Mesodermal cell (in vitro differentiated cells): Measurements from ENCODE around the gene KCNAB1.

Experiments used
- H3K27ac ChIP-seq: 2 replicates; pipeline ENCODE4 v1.7.0; 2013; ENCODE audit warnings: mild to moderate bottlenecking, low read depth, low read length, moderate library complexity; ENCODE audit not compliant: severe bottlenecking
- H3K36me3 ChIP-seq: 2 replicates; pipeline ENCODE4 v1.7.1; 2013; ENCODE audit warnings: mild to moderate bottlenecking, low read length, moderate library complexity; ENCODE audit not compliant: control insufficient read depth, insufficient read depth
- H3K4me1 ChIP-seq: one replicate; pipeline ENCODE4 v1.7.1; 2013; ENCODE audit warnings: mild to moderate bottlenecking, low read length; ENCODE audit not compliant: insufficient read depth, control insufficient read depth, poor library complexity, severe bottlenecking
- H3K4me3 ChIP-seq: 2 replicates; pipeline ENCODE4 v1.7.0; 2013; ENCODE audit warnings: low read length, control low read depth, mild to moderate bottlenecking; ENCODE audit not compliant: insufficient read depth, poor library complexity, severe bottlenecking; ENCODE audit errors: extremely low read depth
- H3K9me3 ChIP-seq: 2 replicates; pipeline ENCODE4 v1.7.1; 2013; ENCODE audit warnings: mild to moderate bottlenecking, low read length, moderate library complexity; ENCODE audit not compliant: control insufficient read depth
- WGBS, 2 experiments: methylation state at CpG; one replicate each; pipeline ENCODE4 v1.1.5; 2013; ENCODE audit warnings: missing lambda C conversion rate in 2 of 2; ENCODE audit not compliant: insufficient coverage in 2 of 2; 5-methylcytosine and 5-hydroxymethylcytosine counted together

KCNAB1 gene

GRCh38 chr3:156344215-156344614, 223.8 kb downstream of the KCNAB1 start:
- 88% methylated on average over 3 of the region's 7 CpGs; no CpG with 5 or more reads in 1 of the 2 experiments for WGBS, 2 experiments
- H3K36me3 ChIP-seq, result no peaks in the 10 kb centered on the region
- H3K4me3 ChIP-seq, result no peak overlapping the region
- H3K27ac ChIP-seq, result no peak overlapping the region
- H3K4me1 ChIP-seq, result no peaks in the 10 kb centered on the region
- no peaks in the 10 kb centered on the region for H3K9me3 ChIP-seq

DNA sequence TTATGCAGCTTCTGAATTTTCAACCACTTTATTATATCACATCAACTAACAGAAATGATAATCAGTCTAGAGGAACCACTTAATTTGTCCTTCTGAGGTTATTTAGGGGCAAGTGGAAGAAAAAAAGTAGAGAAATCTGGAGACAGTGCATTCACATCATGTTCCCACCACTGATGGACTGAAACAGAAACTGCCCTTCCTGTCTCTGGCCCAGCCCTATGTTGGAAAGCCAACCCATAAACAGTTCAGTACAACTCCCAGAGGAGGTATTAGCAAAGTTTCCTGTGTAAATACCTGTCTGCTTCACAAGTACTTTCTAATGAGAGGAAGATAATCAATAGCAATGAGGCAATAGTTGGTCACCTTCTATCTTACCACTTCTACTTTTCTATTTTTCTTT, 228.7 kb downstream of the KCNAB1 start:
- Histone ChIP-seq H3K4me3 (no peak overlapping the region), H3K27ac (no peak overlapping the region), H3K9me3 (no peaks in the 10 kb centered on the region), H3K4me1 (no peaks in the 10 kb centered on the region), H3K36me3 (no peaks in the 10 kb centered on the region)

DNA sequence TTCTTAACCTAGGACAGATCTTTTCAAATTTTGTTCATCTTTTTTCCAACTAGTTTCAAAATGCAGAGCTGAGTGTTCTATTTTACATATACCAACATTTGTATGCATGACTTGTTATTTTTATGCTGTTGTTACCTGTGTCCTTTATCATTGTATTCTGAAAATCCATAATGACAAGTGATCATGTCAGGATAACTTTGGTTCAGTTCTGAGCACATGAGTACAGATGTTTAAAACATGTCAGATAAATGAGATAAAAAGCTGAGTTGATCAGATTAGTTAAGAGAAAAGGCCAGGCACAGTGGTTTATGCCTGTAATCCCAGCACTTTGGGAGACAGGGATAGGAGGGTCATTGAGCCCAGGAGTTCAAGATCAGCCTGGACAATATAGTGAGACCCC, 229.6 kb downstream of the KCNAB1 start:
- H3K9me3 ChIP-seq, result no peaks in the 10 kb centered on the region
- no peak overlapping the region for H3K4me3 ChIP-seq
- no peak overlapping the region for H3K27ac ChIP-seq
- no peaks in the 10 kb centered on the region for H3K4me1 ChIP-seq
- H3K36me3 ChIP-seq, result no peaks in the 10 kb centered on the region

GRCh38 chr3:156350781-156351180, 230.4 kb downstream of the KCNAB1 start:
- no peaks in the 10 kb centered on the region for H3K9me3 ChIP-seq

DNA sequence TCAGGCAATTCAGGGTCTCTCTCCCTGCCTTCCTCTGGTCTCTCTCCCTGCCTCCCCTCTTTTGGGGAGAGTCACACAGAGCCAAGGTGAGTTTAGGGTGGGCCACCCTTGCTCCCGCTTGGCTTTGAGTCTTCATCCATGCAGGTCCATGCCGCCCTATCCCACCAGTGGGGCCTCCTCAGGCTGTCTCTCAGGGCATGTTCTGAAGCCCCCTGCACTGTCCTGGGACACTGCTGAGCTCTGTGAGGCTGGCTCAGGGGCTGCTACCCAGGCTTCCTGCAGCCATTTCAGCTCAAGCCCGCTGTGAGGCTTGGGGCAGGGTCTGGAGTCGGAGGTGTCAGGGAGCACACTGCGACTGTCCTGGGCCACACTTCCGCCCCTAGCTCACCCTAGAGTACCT, 231.4 kb downstream of the KCNAB1 start:
- Histone ChIP-seq H3K4me3 (no peak overlapping the region), H3K27ac (no peak overlapping the region), H3K36me3 (no peaks in the 10 kb centered on the region), H3K4me1 (no peaks in the 10 kb centered on the region), H3K9me3 (no peaks in the 10 kb centered on the region)
- WGBS, 2 experiments, result 90 to 94% methylated on average over 6 of the region's 6 CpGs

More at GRCh38 chr3:156350781-156351180, 230.4 kb downstream of the KCNAB1 start:
- Histone ChIP-seq H3K4me3 (no peak overlapping the region), H3K4me1 (no peaks in the 10 kb centered on the region), H3K27ac (no peak overlapping the region), H3K36me3 (no peaks in the 10 kb centered on the region)
- 77 to 88% methylated on average over 4 of the region's 4 CpGs for WGBS, 2 experiments

GRCh38 chr3:156352728-156353127, 232.3 kb downstream of the KCNAB1 start:
- H3K4me1 ChIP-seq, result no peaks in the 10 kb centered on the region
- no peaks in the 10 kb centered on the region for H3K9me3 ChIP-seq
- H3K27ac ChIP-seq, result no peak overlapping the region
- no peaks in the 10 kb centered on the region for H3K36me3 ChIP-seq
- H3K4me3 ChIP-seq, result no peak overlapping the region
- WGBS, 2 experiments, result 80 to 100% methylated on average over 1 to 2 of the region's 2 CpGs

GRCh38 chr3:156353563-156353962, 233.2 kb downstream of the KCNAB1 start:
- Histone ChIP-seq H3K27ac (no peak overlapping the region), H3K4me3 (no peak overlapping the region), H3K4me1 (no peaks in the 10 kb centered on the region), H3K36me3 (no peaks in the 10 kb centered on the region), H3K9me3 (no peaks in the 10 kb centered on the region)
- 88 to 95% methylated on average over 3 to 5 of the region's 5 CpGs for WGBS, 2 experiments

GRCh38 chr3:156356537-156357363, 236.4 kb downstream of the KCNAB1 start:
- Histone ChIP-seq H3K4me3 (no peak overlapping the region), H3K27ac (no peak overlapping the region), H3K9me3 (no peaks in the 10 kb centered on the region), H3K4me1 (no peaks in the 10 kb centered on the region), H3K36me3 (no peaks in the 10 kb centered on the region)
- 89 to 100% methylated on average over 1 to 2 of the region's 5 CpGs for WGBS, 2 experiments

GRCh38 chr3:156358232-156358631, 237.9 kb downstream of the KCNAB1 start:
- H3K36me3 ChIP-seq, result no peaks in the 10 kb centered on the region

GRCh38 chr3:156359368-156359767, 239.0 kb downstream of the KCNAB1 start:
- Histone ChIP-seq H3K27ac (no peak overlapping the region), H3K4me3 (no peak overlapping the region), H3K4me1 (no peaks in the 10 kb centered on the region), H3K9me3 (no peaks in the 10 kb centered on the region), H3K36me3 (no peaks in the 10 kb centered on the region)
- WGBS, 2 experiments, result 83 to 100% methylated on average over 2 of the region's 3 CpGs

More at GRCh38 chr3:156358232-156358631, 237.9 kb downstream of the KCNAB1 start:
- H3K9me3 ChIP-seq, result no peaks in the 10 kb centered on the region
- H3K4me3 ChIP-seq, result no peak overlapping the region
- H3K27ac ChIP-seq, result no peak overlapping the region
- no peaks in the 10 kb centered on the region for H3K4me1 ChIP-seq
- no CpG with 5 or more reads among the region's 2 CpGs for WGBS, 2 experiments

DNA sequence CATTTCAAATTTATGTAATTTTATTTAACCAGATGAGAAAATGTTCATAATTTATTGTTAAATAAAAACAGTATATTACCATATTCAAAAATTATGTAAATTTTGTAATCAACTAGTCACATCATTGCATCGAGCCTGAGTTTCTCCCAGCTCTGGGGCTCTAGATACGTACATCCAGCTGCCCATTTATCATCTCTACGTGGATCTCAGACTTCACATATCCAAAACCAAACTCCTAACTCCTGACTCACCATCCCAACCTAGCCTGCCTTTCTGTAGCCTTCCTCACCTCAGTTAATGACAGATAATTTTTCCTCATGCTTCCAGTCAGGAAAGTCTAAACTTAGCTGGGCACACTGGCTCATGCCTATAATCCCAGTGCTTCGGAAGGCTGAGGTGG, 239.7 kb downstream of the KCNAB1 start:
- Histone ChIP-seq H3K27ac (no peak overlapping the region), H3K36me3 (no peaks in the 10 kb centered on the region), H3K4me3 (no peak overlapping the region), H3K9me3 (no peaks in the 10 kb centered on the region), H3K4me1 (no peaks in the 10 kb centered on the region)
- WGBS, 2 experiments, result 81 to 93% methylated on average over 2 to 3 of the region's 4 CpGs
